ENCODE measurements around the gene MYH7.
"Not testable (repeated sequence)": the region's sequence is repeated elsewhere in the genome, so short reads cannot be mapped to it uniquely, and the experiment has no call there.

Gene MYH7

DNA sequence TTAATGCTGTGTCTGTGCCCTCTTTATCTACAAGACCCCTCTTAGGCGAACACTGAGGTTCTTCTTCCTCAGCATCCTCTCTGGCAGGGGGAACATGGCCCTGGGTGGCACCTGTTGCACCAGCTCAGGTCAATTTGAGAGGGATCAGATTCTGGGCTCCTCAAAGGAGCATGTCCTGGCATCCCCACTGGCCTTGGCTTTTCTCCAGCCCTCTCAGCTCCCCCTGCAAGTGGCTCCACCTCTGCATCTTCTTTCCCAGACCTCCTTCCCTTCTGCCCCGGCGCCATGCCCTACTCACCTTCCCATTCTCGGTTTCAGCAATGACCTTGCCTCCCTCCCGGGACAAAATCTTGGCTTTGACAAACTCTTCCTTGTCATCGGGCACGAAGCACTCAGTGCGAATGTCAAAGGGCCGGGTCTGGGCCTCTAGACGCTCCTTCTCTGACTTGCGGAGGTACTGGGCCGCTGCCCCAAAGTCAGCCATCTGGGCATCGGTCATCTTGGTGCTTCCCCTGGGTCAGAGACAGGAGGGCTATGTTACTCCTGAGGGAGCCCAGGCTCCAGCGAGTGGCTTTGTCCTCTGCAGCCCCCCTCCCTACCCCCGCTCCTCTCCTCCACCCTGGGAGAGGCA, 28.6 kb downstream of the MYH7 start:
- no peak for DNase-seq (ENCODE audit: low read depth)

GRCh38 chr14:23406244-23406643, 29.2 kb downstream of the MYH7 start:
- no peak for DNase-seq (ENCODE audit: low read depth)

DNA sequence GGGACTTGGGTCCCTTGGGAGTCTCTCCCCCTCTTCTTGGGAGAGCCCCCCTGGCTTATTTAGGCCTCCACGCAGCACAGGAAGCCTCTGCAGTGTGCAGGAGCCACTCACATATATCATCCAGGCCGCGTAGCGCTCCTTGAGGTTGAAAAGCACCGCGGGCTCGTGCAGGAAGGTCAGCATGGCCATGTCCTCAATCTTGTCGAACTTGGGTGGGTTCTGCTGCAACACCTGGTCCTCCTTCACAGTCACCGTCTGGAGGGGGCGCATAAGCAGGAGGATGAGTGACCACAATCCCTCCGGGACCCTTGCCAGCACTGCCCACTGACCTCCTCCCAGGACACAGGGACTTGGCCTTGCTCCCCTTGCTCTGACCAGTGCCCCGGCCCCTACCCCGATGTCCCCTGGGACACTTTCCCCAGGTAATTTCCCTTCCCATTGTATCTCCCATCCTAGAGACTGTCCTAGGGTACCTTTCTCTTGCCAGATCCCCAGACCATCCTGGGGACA, 29.9 kb downstream of the MYH7 start:
- no peak for DNase-seq (ENCODE audit: low read depth)

DNA sequence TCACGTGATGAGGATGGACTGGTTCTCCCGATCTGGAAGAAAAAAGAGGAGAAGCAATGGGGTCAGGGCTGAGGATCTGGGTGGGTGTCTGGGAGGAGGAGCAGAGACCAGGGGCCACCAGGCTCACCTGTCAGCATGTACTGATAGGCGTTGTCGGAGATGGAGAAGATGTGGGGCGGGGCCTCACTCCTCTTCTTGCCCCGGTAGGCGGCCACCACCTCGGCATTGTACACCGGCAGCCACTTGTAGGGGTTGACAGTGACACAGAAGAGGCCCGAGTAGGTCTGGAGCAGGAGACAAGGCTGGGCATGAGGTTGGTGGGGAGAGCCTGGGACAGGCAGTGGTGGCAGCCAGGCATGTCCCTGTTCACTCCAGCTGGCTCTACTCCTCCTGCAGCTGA, 30.4 kb downstream of the MYH7 start:
- DNase-seq (ENCODE audit: low read depth) = no peak

DNA sequence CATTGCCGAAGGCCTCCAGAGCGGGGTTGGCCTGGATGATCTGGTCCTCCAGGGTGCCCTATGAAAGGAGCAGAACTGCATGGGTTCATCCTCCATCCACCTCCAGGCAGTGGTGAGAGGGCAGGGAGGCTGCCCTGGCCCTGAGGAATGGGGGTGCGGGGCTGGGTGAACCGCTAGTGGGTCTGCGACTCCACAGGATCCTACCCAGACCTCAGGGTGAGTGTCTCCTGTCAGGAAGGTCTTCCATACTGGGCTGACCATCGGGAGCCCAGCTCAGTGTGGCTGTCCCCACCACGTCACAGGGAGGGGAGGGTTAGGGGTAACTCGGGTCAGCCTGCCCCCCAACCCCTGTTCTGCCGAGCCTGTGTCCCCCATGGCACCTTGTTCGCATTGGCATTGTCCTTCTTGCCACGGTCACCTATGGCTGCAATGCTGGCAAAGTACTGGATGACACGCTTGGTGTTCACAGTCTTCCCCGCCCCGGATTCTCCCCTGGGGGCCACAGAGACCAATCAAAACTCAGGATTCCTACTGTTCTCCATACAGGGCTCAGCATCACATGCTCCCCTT, 31.0 kb downstream of the MYH7 start:
- no peak for DNase-seq (ENCODE audit: low read depth)

- no peak for DNase-seq (ENCODE audit: low read depth)
Observed at GRCh38 chr14:23403908-23404307, 31.6 kb downstream of the MYH7 start.

DNA sequence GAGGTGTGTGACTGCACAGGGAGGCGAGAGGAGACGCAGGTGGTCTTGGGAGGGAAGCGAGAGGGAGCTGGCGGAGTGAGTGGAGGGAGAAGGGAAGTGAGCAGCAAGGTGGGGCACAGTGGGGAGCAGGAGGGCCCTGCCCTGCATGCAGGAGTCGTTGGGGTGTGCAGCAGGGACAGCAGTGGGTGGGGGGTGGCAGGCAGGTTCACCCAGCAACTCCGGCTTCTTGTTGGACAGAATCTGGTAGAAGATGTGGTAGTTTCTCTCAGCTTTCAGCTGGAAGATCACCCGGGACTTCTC, 32.4 kb downstream of the MYH7 start:
- DNase-seq (ENCODE audit: low read depth) = no peak

DNA sequence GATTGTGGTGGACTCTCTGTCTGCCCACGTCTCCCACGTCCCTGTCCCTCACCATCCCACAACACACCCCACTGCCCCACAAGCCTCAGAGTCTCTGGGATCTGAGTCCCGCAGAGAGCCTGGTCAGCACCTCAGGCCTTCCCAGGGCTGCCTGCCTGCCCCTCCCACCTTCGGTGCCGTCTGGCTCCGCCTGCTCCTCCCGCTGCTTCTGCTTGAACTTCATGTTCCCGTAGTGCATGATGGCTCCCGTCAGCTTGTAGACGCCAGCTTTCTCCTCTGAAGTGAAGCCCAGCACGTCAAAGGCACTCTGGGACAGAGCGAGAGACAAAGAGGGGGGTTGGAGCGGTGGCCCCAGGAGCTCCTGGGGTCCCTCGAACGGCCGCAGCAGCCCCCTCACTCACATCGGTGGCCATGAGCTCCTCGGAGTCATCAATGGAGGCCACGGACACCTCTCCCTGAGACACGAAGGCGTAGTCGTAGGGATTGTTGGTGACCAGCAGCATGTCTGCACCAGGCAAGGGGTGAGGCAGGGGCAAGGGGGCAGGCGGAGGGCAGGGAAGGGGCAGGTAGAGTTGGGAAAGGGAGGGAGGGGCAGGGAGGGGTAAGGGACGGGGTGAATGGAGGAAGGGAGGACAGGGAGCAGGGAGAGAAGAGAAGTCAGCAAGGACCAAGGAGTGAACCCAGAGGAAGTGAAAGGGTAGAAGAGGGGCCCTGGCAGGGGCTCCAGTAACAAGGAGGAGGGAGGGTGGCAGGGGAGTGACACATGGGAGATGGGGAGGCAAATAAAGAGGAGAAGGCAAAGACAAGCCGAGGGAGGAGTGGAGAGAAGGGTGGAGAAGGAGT, 32.9 kb downstream of the MYH7 start:
- DNase-seq (ENCODE audit: low read depth) = no peak

GRCh38 chr14:23401291-23401690, 34.2 kb downstream of the MYH7 start:
- DNase-seq (ENCODE audit: low read depth) = no peak

- not testable (repeated sequence) for DNase-seq (ENCODE audit: low read depth)
Observed at GRCh38 chr14:23400496-23401149, 34.8 kb downstream of the MYH7 start.

DNA sequence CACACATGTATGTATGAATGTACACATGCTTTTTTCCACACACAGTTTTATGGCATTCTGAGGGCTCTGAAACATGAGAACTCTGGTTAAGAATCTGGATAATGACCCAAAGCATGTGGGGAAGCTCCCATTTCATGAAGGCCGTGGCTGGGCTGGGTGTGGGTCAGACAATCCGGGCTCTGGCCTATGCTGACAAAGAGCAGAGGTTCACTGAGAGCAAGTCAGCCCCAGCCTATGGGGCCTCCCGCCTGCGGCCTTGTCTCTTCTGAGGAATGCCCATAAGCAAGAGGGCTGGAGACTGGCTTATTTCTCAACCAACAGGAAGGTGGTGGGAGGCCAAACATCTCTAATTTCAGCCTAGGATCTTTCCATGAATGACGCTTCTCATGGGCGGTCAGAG, 35.9 kb downstream of the MYH7 start:
- DNase-seq (ENCODE audit: low read depth) = no peak

- no peak for DNase-seq (ENCODE audit: low read depth)
Observed at GRCh38 chr14:23399136-23399535, 36.3 kb downstream of the MYH7 start.

DNA sequence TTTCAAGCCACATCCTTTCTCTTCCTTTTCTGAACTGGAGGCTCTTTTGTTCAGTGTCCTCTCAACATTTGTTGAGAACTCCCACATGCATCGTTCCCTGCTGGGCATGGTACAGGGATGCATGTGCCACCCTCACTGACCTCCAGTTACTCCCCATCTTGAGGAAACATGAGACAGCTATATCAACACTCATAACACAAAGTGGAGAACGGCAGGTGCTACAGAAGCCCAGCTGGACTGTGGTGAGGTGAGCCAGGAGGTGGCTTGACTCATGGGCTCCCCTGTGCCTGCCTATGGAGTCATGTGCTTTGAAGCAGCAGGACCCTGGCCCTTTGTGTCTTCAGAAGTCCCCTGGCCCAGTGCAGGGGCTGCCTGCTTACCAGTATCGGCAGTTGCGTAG, 37.1 kb downstream of the MYH7 start:
- DNase-seq (ENCODE audit: low read depth) = no peak

DNA sequence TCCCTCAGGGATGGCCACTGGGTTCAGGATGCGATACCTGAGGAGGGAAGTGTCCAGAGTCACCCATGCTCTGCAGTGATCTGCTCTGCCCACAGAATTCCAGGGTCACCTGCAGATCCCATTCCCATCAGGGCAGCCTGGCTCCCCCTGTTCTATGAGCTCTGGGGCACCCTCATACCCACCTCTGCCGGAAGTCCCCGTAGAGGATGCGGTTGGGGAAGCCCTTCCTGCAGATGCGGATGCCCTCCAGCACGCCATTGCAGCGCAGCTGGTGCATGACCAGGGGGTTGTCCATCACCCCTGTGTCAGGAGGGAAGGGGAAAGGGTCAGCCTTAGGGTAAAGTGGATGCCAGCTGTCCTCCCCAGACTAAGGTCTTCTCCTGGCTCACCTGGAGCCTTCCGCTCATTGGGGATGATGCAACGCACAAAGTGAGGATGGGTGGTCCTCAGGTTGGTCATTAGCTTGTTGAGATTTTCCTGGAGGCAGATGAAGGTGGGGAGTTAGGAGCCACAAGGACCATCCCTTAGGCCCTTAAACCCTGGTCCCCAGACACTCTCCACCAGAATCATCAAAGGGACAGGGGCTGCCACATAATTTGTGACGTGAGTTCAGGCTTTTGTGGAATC, 38.6 kb downstream of the MYH7 start:
- no peak for DNase-seq (ENCODE audit: low read depth)

DNA sequence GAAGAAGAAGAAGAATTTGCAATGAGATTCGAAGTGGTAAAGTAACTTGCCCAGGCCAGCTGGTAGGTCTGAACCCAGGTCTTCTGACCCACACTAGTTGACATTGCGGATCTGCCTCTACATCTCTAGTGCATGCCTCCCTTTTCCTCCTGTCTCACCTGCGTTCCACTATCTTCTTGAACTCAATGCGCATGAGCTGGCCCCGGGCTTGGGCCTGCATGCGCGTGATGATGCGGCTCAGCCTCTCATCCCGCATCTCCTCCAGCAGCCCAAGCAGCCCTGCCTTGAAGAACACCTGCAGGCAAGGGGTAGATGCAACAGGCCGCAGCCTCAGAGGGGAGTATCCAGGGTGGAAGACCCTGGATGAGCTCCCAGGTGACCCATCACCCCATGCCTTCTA, 39.3 kb downstream of the MYH7 start:
- no peak for DNase-seq (ENCODE audit: low read depth)

GRCh38 chr14:23392613-23393012, 42.8 kb downstream of the MYH7 start:
- DNase-seq (ENCODE audit: low read depth) = no peak

- not testable (repeated sequence) for DNase-seq (ENCODE audit: low read depth)
Observed at GRCh38 chr14:23389871-23390270, 45.6 kb downstream of the MYH7 start.

DNA sequence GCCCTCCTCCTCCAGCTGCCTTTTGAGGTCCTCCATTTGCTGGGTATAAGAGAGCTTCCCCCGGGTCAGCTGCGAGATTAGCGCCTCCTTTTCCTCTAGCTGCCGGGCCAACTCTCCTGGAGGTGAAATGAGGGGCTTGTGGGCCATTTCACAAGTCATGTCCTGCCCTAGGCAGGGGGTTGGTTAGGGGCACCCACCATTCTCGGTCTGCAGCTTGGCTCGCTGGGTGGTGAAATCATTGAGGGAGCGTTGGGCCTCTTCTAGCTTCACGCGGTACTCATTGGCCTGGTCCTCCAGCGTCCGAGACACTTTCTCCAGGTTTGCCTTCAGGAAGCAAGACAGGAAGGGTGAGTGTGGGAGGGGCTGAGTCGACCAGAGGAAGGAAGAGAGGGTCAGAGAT, 46.1 kb downstream of the MYH7 start:
- DNase-seq (ENCODE audit: low read depth) = no peak

DNA sequence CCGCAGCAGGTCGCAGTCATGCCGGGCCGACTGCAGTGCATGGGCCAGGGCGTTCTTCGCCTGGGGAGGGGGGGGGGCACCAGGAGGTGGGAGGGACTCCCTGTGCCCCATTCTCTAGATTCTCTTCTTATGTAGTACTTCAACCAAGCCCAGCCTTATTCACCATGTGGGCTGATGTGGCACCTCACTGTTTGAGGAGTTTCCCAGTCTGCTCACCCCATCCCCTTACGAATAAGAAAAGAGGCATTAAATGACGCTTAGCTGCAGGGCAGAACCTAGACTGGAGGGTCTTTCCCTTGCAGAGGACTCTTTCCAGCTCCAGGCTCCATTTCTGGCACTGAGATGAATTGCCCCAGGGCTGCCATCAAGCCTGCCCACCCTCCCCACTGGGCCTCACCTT, 46.5 kb downstream of the MYH7 start:
- DNase-seq (ENCODE audit: low read depth) = no peak

DNA sequence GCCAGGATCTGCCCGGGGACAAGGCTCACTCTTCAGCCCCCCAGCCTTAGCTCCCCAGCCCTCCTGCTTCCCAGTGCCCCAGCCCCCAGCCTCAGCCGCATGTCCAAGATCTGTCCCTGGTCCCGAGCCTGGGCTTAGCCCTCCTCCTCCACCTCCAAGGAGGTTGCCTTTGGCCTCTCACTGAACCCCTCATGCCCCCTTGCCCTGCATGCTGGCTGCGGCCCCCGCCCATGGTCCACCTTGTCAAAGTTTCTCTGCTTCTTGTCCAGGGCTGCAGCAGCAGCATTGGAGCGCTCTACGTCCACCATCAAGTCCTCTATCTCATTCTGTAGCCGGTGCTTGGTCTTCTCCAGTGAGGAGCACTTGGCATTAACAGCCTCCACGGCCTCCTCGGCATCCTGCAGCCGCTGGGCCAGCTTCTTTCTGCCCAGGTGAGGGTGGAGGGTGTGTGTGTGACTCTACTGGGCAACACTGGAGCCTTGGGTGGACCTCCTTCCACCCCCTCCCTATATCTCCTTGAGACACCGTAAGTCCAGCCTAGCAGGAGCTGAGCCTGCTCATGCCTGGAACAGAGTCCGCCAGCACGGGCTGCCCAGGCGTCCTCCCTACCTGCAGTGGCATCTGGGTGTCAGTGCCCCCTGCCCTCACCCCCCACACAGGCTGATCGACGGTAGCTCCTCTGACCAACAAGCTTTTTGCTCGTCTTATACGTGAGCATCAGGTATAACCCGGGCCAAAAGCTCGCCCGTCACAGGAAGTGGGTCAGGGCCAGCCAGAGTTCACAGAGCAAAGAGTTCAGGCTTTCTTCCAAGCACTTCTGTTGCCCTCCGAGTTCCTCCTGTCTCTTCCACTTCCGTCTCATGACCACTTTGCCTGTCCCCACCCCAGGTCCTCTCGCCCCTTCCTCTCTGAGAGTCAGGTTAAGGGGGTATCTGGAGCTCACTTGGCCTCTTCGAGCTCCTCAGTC, 47.3 kb downstream of the MYH7 start:
- no peak for DNase-seq (ENCODE audit: low read depth)

DNA sequence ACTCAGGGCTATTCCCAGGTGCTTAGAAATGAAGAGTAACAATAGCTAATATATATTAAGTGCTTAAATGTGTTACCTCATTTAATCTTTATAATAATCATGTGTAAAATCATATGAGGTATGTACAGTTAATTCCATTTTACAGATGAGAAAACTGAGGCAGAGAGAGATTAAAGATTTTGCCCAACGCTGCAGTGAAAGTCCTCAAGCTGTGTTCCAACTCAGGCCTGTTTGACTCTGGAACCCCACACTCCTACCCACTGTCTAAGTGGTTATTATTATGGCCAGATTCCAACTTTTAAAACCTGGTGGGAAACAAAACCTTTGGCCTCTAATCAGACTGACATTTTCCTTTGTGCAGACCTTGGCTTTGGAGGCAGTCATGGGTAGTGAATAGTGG, 48.5 kb downstream of the MYH7 start:
- DNase-seq (ENCODE audit: low read depth) = no peak
